HG03135 (cell line): ENCODE results near the gene LPP.

Source experiments
- ATAC-seq: cut with Tn5 transposase; IDR thresholded peaks from one replicate; pipeline ENCODE4 v1.9.1; 2021; ENCODE audit warnings: mild to moderate bottlenecking, moderate library complexity; ENCODE audit not compliant: unreplicated experiment

The LPP gene

DNA sequence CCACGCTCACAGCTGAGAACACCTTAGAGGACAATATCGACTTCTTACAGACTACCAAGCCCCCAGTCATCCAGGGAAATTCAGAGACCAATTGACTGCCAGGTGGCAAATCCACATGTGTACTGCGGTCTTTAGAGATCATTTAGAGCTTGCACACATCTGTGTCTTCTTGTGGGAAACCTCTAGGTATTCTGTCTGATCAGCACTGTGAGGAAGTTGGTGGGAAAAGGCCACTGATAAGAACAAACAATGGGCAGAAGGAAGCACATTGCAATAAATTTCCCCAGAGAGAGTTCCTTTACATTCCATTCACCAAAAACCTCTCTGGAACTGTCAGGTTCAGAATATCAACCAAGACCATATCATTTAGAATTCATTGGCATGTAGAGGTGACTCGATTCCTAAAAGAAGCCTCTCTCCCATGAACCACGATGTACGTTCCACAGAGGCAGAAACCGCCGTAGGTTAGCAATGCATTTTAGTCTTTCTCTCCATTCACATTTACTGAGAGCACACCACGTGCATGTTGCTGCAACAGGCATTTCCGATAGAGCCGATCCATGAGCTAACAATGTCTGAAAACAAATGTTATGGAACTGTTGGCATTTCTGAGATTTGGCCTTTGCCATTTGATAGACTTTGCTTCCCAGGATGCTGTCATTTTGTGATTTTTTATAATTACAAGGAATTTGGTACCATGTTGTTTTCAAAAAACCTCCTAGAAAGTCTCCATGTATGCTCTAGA is 730.5 kb downstream of the LPP start:
- ATAC-seq: no peak

DNA sequence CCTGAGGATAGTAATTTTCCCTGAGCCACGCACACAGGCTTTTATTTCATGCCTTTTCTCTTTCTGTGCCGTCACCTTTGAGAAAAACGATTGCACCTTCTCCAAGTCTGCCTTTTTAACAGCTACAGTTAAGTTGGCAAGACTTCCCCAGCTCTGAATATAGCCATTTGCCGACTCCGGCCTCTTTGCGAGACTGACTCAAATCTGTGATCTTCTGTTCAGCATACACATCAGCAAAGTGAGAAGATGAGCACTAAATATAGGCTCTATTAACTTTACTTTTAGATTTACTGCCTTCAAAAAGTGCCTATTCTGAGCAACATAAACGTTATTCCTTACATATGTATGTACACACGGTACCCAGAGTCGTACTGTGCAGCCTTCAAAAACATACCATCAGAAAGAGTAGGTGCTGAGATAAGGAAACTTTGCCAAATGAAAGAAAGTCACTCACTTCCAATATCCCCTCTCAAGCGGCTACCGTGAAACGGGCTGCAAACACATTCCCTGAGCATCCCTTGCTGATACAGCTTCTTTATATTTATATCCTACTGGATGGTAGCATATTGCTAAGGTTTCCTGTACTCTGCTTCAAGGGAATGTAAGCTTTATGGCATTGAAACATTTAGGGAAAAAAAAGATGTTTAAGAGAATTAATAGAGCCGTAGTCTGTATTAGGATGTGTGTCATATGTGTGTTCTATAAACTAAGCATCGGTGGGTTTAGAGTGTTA is 734.5 kb downstream of the LPP start:
- no peak for ATAC-seq

GRCh38 chr3:188889054-188889491 is 735.1 kb downstream of the LPP start:
- no peak for ATAC-seq

DNA sequence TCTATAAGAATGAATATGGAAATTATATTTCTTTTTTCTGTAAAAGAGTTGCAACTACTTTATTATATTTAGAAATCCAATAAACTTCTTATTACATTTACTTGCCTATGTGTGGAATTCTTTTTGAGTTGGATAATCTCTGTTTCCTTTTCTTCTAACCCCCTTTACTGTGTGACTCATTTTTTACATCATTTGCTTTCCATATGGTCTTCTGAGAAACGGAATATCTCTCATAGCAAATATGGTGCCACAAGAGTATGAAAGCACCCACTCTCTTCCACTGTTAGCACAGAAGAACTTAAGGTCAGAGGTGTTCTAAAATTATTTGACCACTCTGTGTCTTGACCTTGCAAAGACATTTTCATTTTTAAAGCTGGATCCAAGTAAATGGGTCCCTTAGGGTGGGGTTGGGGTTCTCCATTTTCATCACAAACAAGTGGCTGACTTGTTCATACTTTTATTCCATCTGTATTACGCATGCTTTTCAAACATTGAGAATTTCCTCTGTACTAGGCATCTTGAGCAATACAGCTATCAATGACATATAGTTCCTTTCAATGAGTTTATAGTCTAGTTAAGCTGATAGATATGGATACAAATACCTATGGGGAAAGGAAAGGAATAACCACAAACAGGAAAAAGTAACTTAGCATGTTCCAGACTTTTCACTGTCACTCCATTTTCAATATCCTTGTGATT is 736.8 kb downstream of the LPP start:
- ATAC-seq: no peak

DNA sequence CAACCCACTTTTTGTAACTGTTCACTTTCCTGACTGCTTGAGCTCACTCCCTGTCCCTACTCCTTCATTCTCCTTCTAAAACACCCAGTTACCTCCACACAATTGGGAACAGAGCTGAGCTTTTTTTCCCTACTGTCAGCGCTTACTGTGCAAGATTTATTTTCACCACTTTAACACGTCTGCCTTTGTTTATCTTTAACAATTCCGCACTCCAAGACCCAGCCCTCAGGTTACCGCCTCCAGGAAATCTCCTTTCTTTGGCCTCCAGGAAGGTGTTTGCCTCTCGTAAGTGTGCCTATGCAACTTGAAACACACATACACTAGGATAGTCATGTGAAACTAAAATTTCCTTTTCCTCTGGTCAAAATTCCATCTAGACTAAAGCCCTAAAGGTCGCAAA is 745.9 kb downstream of the LPP start:
- no peak for ATAC-seq

GRCh38 chr3:188900421-188900951 is 746.5 kb downstream of the LPP start:
- no peak for ATAC-seq

- ATAC-seq: no peak
These were observed 747.2 kb downstream of the LPP start for GRCh38 chr3:188901126-188901525.

DNA sequence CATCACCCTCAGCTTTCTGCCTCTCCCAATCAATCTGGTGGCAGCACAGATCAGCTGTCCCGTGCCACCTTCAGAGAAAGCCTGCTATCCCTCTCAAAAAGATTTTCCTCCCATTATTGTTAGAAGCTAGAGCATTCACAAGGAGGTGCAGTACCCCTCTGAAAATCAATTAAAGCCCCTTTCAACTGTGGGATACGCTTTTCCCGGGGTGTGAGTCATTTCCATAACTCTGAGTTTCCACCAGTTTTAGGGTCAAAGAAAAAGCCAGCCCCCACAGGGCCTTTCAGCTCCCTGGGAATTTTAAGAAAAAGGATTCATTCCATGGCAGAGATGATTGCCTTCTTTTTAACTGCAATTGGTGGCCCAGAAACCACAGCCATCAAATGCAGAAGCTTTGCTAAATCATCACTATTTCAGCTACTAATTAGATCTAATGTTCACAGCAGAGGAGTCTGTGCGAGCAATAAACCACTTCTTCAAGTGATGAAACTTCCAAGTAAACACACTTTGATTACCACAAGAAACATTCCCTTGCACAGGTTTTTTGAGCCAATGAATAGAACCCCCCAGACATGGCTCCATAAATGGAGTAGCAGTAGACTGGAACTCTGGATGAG is 747.8 kb downstream of the LPP start:
- no peak for ATAC-seq

- ATAC-seq: no peak
These were observed 750.7 kb downstream of the LPP start for GRCh38 chr3:188904670-188905069.

- ATAC-seq: no peak
These were observed 751.6 kb downstream of the LPP start for GRCh38 chr3:188905547-188905946.

DNA sequence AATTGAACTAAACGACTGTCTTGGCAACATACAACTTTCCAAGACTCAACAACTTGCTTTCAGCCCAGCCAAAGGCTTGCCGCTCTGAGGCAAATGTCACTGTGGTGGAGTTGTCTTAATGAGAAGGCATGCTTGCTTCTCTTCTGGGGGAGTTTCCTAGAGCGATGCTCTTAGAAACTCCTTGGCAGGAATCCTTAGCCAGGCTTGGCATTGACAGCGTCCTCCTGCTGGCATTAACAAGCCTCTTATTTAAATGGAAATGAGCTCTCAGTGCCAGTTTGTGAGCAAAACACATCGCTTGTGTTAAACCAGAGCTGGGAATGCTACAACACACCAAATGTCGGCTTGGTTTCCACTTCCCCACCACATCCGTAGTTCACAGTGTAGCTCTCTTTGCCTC is 752.3 kb downstream of the LPP start:
- ATAC-seq: no peak

GRCh38 chr3:188908002-188908850 is 754.3 kb downstream of the LPP start:
- no peak for ATAC-seq

- ATAC-seq: no peak
These were observed 757.3 kb downstream of the LPP start for GRCh38 chr3:188911026-188911850.

- no peak for ATAC-seq
These were observed 759.1 kb downstream of the LPP start for GRCh38 chr3:188913084-188913483.

DNA sequence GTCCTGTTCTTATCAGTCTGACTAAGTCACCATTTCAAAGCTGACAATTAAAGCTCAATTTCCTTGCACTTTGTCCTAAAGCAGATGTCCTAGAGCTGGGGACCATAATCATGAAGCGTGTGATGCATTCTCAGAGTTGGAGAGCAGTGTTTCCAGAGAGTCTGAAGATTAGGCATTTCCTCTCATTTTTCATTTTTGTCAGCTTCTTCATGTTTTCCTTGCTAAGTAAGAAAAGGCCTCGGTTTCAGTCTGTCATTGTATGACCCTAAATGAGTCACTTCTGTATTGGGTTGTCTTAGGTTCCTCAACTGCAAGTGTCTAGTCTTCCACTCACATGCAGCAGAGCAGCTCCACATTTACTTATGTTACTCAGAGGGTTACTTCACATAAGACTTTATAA is 760.6 kb downstream of the LPP start:
- ATAC-seq: no peak

- no peak for ATAC-seq
These were observed 761.2 kb downstream of the LPP start for GRCh38 chr3:188915127-188915526.

- ATAC-seq: no peak
These were observed 763.0 kb downstream of the LPP start for GRCh38 chr3:188916934-188917401.

- ATAC-seq: no peak
These were observed 764.1 kb downstream of the LPP start for GRCh38 chr3:188918093-188918492.

DNA sequence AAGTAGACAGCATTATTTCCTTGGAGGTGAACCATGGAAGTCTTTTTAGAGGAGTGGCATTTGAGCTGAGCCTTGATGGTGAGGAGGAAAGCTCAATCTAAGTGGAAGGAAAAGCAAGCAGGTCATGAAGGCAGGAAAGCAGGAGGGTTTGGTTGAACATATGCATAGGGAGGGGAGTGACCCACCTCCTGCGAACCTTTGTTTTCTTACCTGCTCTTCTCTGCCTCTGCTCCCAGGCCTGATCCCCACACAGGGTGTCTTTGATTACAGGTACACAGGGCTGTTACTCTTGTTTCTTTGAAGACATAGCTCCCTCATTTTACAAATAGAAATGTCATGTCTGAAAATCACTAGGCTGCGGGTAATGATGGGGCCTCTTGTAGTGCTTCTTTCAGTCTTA is 769.7 kb downstream of the LPP start:
- ATAC-seq: no peak
